Erythroblast (primary cell): ENCODE measurements around the gene PAX3.

Experiments
- GATA1 ChIP-seq: IDR thresholded peaks from 2 replicates; pipeline ENCODE4 v1.6.1; 2011; ENCODE audit warnings: low read depth, mild to moderate bottlenecking, control low read depth, low read length, moderate library complexity
- POLR2A ChIP-seq: IDR thresholded peaks from 2 replicates; pipeline ENCODE4 v1.6.1; 2011; ENCODE audit warnings: mild to moderate bottlenecking, low read length

GRCh38 chr2:222194669-222195068 lies 104.1 kb downstream of the PAX3 start:
- TF ChIP-seq POLR2A (no peak), GATA1 (no peak)
